Rectal smooth muscle tissue (tissue), 1 donor: ENCODE results near the gene LMF2.
"Not testable (repeated sequence)": the region's sequence is repeated elsewhere in the genome, so short reads cannot be mapped to it uniquely, and the experiment has no call there.

Experiments
- H3K27ac ChIP-seq: one replicate; pipeline ENCODE4 v1.7.0; 2013; ENCODE audit warnings: low read depth, low read length, inconsistent platforms
- H3K27me3 ChIP-seq: one replicate; pipeline ENCODE4 v1.7.0; 2013; ENCODE audit warnings: low read length; ENCODE audit not compliant: control insufficient read depth, insufficient read depth
- H3K36me3 ChIP-seq: one replicate; pipeline ENCODE4 v1.7.0; 2013; ENCODE audit warnings: low read length; ENCODE audit not compliant: control insufficient read depth, insufficient read depth
- H3K4me1 ChIP-seq: one replicate; pipeline ENCODE4 v1.7.0; 2013; ENCODE audit warnings: low read length; ENCODE audit not compliant: control insufficient read depth, insufficient read depth
- H3K4me3 ChIP-seq: one replicate; pipeline ENCODE4 v1.7.0; 2013; ENCODE audit warnings: low read length
- H3K9ac ChIP-seq: one replicate; pipeline ENCODE4 v1.7.0; 2013; ENCODE audit warnings: low read length

LMF2 gene

GRCh38 chr22:50544746-50545253, 37.3 kb upstream of the LMF2 start:
- Histone ChIP-seq H3K27ac (no peak overlapping the region), H3K9ac (no peak overlapping the region), H3K4me1 (no peaks in the 10 kb centered on the region), H3K4me3 (no peak overlapping the region), H3K27me3 (peaks cover 19% of the 10 kb centered on the region), H3K36me3 (no peaks in the 10 kb centered on the region)

- no peak overlapping the region for H3K27ac ChIP-seq
- H3K4me1 ChIP-seq = no peaks in the 10 kb centered on the region
- no peak overlapping the region for H3K9ac ChIP-seq
- H3K27me3 ChIP-seq = peaks cover 17% of the 10 kb centered on the region
- H3K36me3 ChIP-seq = no peaks in the 10 kb centered on the region
- no peak overlapping the region for H3K4me3 ChIP-seq
These were observed 36.7 kb upstream of the LMF2 start for GRCh38 chr22:50544078-50544745.

GRCh38 chr22:50542416-50542927, 35.0 kb upstream of the LMF2 start:
- Histone ChIP-seq H3K27me3 (peaks cover 6% of the 10 kb centered on the region), H3K36me3 (no peaks in the 10 kb centered on the region), H3K9ac (no peak overlapping the region), H3K4me1 (no peaks in the 10 kb centered on the region), H3K27ac (no peak overlapping the region), H3K4me3 (no peak overlapping the region)

GRCh38 chr22:50541667-50542026, 34.1 kb upstream of the LMF2 start:
- H3K4me3 ChIP-seq, H3K9ac ChIP-seq, H3K4me1 ChIP-seq, H3K27ac ChIP-seq, H3K27me3 ChIP-seq, H3K36me3 ChIP-seq: not testable (repeated sequence)

- no peak overlapping the region for H3K9ac ChIP-seq
These were observed 32.9 kb upstream of the LMF2 start for GRCh38 chr22:50540381-50540780.

GRCh38 chr22:50537765-50538164, 30.3 kb upstream of the LMF2 start:
- Histone ChIP-seq H3K27ac (peak overlapping the region; percentile 32), H3K4me3 (no peak overlapping the region), H3K9ac (no peak overlapping the region), H3K27me3 (no peaks in the 10 kb centered on the region), H3K36me3 (no peaks in the 10 kb centered on the region), H3K4me1 (no peaks in the 10 kb centered on the region)

More at GRCh38 chr22:50540381-50540780, 32.9 kb upstream of the LMF2 start:
- Histone ChIP-seq H3K36me3 (no peaks in the 10 kb centered on the region), H3K27ac (no peak overlapping the region), H3K4me3 (no peak overlapping the region), H3K27me3 (no peaks in the 10 kb centered on the region), H3K4me1 (no peaks in the 10 kb centered on the region)

GRCh38 chr22:50536226-50536625, 28.7 kb upstream of the LMF2 start:
- no peak overlapping the region for H3K27ac ChIP-seq
- H3K27me3 ChIP-seq = peaks cover 2% of the 10 kb centered on the region
- no peak overlapping the region for H3K4me3 ChIP-seq
- H3K4me1 ChIP-seq = no peaks in the 10 kb centered on the region
- no peak overlapping the region for H3K9ac ChIP-seq
- no peaks in the 10 kb centered on the region for H3K36me3 ChIP-seq

- peaks cover 2% of the 10 kb centered on the region for H3K4me1 ChIP-seq
- H3K4me3 ChIP-seq = no peak overlapping the region
- peaks cover 9% of the 10 kb centered on the region for H3K27me3 ChIP-seq
These were observed 27.6 kb upstream of the LMF2 start for GRCh38 chr22:50535113-50535512.

GRCh38 chr22:50533856-50534711, 26.6 kb upstream of the LMF2 start:
- H3K4me3 ChIP-seq, H3K27me3 ChIP-seq, H3K4me1 ChIP-seq, H3K27ac ChIP-seq, H3K36me3 ChIP-seq, H3K9ac ChIP-seq: not testable (repeated sequence)

More at GRCh38 chr22:50535113-50535512, 27.6 kb upstream of the LMF2 start:
- H3K27ac ChIP-seq = no peak overlapping the region
- no peak overlapping the region for H3K9ac ChIP-seq
- no peaks in the 10 kb centered on the region for H3K36me3 ChIP-seq

GRCh38 chr22:50532824-50533796, 25.6 kb upstream of the LMF2 start:
- Histone ChIP-seq H3K27me3 (peaks cover 9% of the 10 kb centered on the region), H3K4me1 (peaks cover 2% of the 10 kb centered on the region), H3K36me3 (no peaks in the 10 kb centered on the region), H3K9ac (no peak overlapping the region), H3K4me3 (no peak overlapping the region), H3K27ac (no peak overlapping the region)

- peak overlapping the region; percentile 85 for H3K27ac ChIP-seq
- H3K9ac ChIP-seq = no peak overlapping the region
- H3K4me1 ChIP-seq = peaks cover 2% of the 10 kb centered on the region
- H3K4me3 ChIP-seq = peak overlapping the region; percentile 80
- H3K27me3 ChIP-seq = peaks cover 9% of the 10 kb centered on the region
- no peaks in the 10 kb centered on the region for H3K36me3 ChIP-seq
These were observed 24.6 kb upstream of the LMF2 start for GRCh38 chr22:50531962-50532674.
